ENCODE data around the gene PDS5B.
A peak's percentile ranks its signal among the peaks of the same experiment; 100 is the strongest.
"Not testable (repeated sequence)": the region's sequence is repeated elsewhere in the genome, so short reads cannot be mapped to it uniquely, and the experiment has no call there.

Gene PDS5B

GRCh38 chr13:32802159-32802558 lies 215.9 kb downstream of the PDS5B start:
- no peak for DNase-seq (ENCODE audit: low read depth)

GRCh38 chr13:32804673-32805230 lies 218.5 kb downstream of the PDS5B start:
- peak; percentile 27 for DNase-seq (ENCODE audit: low read depth)

GRCh38 chr13:32811297-32811800 lies 225.1 kb downstream of the PDS5B start:
- no peak for DNase-seq (ENCODE audit: low read depth)

- no peak for DNase-seq (ENCODE audit: low read depth)
Measured at GRCh38 chr13:32821149-32821688, 235.0 kb downstream of the PDS5B start.

GRCh38 chr13:32822771-32823170 lies 236.5 kb downstream of the PDS5B start:
- DNase-seq (ENCODE audit: low read depth), result no peak

- no peak for DNase-seq (ENCODE audit: low read depth)
Measured at GRCh38 chr13:32823597-32823996, 237.3 kb downstream of the PDS5B start.

- DNase-seq (ENCODE audit: low read depth), result no peak
Measured at GRCh38 chr13:32824061-32824460, 237.8 kb downstream of the PDS5B start.

- DNase-seq (ENCODE audit: low read depth), result peak; percentile 79
Measured at GRCh38 chr13:32824675-32825074, 238.4 kb downstream of the PDS5B start.

- DNase-seq (ENCODE audit: low read depth), result no peak
Measured at GRCh38 chr13:32825481-32825880, 239.2 kb downstream of the PDS5B start.

- not testable (repeated sequence) for DNase-seq (ENCODE audit: low read depth)
Measured at GRCh38 chr13:32826372-32826771, 240.1 kb downstream of the PDS5B start.
